ENCODE results near the gene HSPB7.

HSPB7 gene

DNA sequence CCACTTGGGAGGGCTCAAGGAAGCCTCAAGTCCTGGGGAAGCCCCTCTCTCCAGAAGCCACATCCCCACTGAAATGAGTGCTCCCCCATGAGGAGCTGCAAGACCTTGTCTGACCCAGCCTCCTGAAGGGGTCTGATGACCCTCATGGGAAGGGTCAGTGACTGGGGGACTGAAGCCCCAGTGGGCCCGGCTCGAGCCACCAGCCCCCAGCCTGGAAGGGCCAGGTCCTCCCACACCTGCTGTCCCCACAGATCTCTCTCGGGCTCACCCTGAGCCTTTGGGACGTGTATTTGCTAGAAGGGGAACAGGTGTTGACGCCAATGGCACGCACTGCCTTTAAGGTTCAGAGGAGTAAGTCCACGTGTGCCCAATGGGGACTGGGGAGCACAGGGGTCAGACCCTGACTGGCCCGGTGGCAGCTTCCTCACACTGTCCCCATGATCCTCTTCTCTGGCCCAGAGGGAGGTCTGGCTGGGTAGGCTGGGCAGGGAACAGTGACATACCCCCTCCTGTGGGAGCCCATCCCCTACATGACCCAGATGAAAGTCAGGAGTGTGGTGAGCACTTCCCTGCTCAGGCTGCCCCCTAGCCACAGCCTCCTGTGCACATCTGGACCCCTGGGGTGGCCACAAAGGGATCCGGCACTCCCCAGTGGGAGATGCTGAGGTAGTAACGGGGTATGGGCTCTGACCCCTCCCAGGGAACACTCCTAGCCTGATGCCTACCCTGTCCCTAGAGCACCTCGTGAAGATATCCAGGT is 26.2 kb downstream of the HSPB7 start:
- TF ChIP-seq, protein P1, sequence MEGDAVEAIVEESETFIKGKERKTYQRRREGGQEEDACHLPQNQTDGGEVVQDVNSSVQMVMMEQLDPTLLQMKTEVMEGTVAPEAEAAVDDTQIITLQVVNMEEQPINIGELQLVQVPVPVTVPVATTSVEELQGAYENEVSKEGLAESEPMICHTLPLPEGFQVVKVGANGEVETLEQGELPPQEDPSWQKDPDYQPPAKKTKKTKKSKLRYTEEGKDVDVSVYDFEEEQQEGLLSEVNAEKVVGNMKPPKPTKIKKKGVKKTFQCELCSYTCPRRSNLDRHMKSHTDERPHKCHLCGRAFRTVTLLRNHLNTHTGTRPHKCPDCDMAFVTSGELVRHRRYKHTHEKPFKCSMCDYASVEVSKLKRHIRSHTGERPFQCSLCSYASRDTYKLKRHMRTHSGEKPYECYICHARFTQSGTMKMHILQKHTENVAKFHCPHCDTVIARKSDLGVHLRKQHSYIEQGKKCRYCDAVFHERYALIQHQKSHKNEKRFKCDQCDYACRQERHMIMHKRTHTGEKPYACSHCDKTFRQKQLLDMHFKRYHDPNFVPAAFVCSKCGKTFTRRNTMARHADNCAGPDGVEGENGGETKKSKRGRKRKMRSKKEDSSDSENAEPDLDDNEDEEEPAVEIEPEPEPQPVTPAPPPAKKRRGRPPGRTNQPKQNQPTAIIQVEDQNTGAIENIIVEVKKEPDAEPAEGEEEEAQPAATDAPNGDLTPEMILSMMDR (IDR thresholded peaks at IDR 0.05; ENCODE audit: low read length) = no peak
- TF ChIP-seq EZH2 (IDR thresholded peaks at IDR 0.05; ENCODE audit: borderline replicate concordance, low read length) = no peak
- no peaks in the 10 kb centered on the region for H4K20me1 ChIP-seq (ENCODE audit: insufficient read depth, low read length)
- H3K4me1 ChIP-seq (ENCODE audit: insufficient read depth, low read length, severe bottlenecking) = no peaks in the 10 kb centered on the region
- H3K4me2 ChIP-seq (ENCODE audit: low read length) = no peak overlapping the region
- H3K79me2 ChIP-seq (ENCODE audit: insufficient read depth, low read length) = no peaks in the 10 kb centered on the region
- H3K27me3 ChIP-seq (ENCODE audit: insufficient read depth, low read length) = peaks cover 9% of the 10 kb centered on the region; the same call in 1 of the 2 replicates
- H3K9me3 ChIP-seq (ENCODE audit: low read length) = no peaks in the 10 kb centered on the region
- H3K36me3 ChIP-seq (ENCODE audit: insufficient read depth, low read length) = no peaks in the 10 kb centered on the region
- no peak overlapping the region for H3K9ac ChIP-seq (ENCODE audit: low read length)
- H3K4me3 ChIP-seq (ENCODE audit: low read depth, low read length, poor library complexity, severe bottlenecking) = no peak overlapping the region
- H3K27ac ChIP-seq (ENCODE audit: low read depth, low read length, poor library complexity, severe bottlenecking) = no peak overlapping the region
- H3K9me2 ChIP-seq (ENCODE audit: low read depth, low read length) = no peaks in the 10 kb centered on the region
- H3F3A ChIP-seq (ENCODE audit: insufficient read depth, low read length) = no peaks in the 10 kb centered on the region
- no peak overlapping the region for H2AFZ ChIP-seq (ENCODE audit: low read length)

- H4K20me1 ChIP-seq (ENCODE audit: insufficient read depth, low read length) = no peaks in the 10 kb centered on the region
- no peak overlapping the region for H3K9ac ChIP-seq (ENCODE audit: low read length)
- no peaks in the 10 kb centered on the region for H3K9me3 ChIP-seq (ENCODE audit: low read length)
- no peak for TF ChIP-seq EZH2 (IDR thresholded peaks at IDR 0.05; ENCODE audit: borderline replicate concordance, low read length)
- TF ChIP-seq, protein P1 (IDR thresholded peaks at IDR 0.05; ENCODE audit: low read length) = no peak
- peaks cover 9% of the 10 kb centered on the region; the same call in 1 of the 2 replicates for H3K27me3 ChIP-seq (ENCODE audit: insufficient read depth, low read length)
- no peaks in the 10 kb centered on the region for H3F3A ChIP-seq (ENCODE audit: insufficient read depth, low read length)
- no peaks in the 10 kb centered on the region for H3K9me2 ChIP-seq (ENCODE audit: low read depth, low read length)
- H3K4me1 ChIP-seq (ENCODE audit: insufficient read depth, low read length, severe bottlenecking) = no peaks in the 10 kb centered on the region
- H3K4me3 ChIP-seq (ENCODE audit: low read depth, low read length, poor library complexity, severe bottlenecking) = no peak overlapping the region
- no peak overlapping the region for H2AFZ ChIP-seq (ENCODE audit: low read length)
- no peak overlapping the region for H3K27ac ChIP-seq (ENCODE audit: low read depth, low read length, poor library complexity, severe bottlenecking)
- no peaks in the 10 kb centered on the region for H3K79me2 ChIP-seq (ENCODE audit: insufficient read depth, low read length)
- no peak overlapping the region for H3K4me2 ChIP-seq (ENCODE audit: low read length)
- no peaks in the 10 kb centered on the region for H3K36me3 ChIP-seq (ENCODE audit: insufficient read depth, low read length)
Observed at GRCh38 chr1:15989776-15990175, 28.1 kb downstream of the HSPB7 start.

- Histone ChIP-seq H3K27me3 (ENCODE audit: insufficient read depth, low read length) (peaks cover 9% of the 10 kb centered on the region; the same call in 1 of the 2 replicates), H3K4me1 (ENCODE audit: insufficient read depth, low read length, severe bottlenecking) (no peaks in the 10 kb centered on the region), H3K27ac (ENCODE audit: low read depth, low read length, poor library complexity, severe bottlenecking) (no peak overlapping the region), H3K9ac (ENCODE audit: low read length) (no peak overlapping the region), H3K4me2 (ENCODE audit: low read length) (no peak overlapping the region), H3F3A (ENCODE audit: insufficient read depth, low read length) (no peaks in the 10 kb centered on the region), H3K9me3 (ENCODE audit: low read length) (no peaks in the 10 kb centered on the region), H3K4me3 (ENCODE audit: low read depth, low read length, poor library complexity, severe bottlenecking) (no peak overlapping the region), H3K79me2 (ENCODE audit: insufficient read depth, low read length) (no peaks in the 10 kb centered on the region), H4K20me1 (ENCODE audit: insufficient read depth, low read length) (no peaks in the 10 kb centered on the region), H3K9me2 (ENCODE audit: low read depth, low read length) (no peaks in the 10 kb centered on the region), H2AFZ (ENCODE audit: low read length) (no peak overlapping the region), H3K36me3 (ENCODE audit: insufficient read depth, low read length) (no peaks in the 10 kb centered on the region)
- TF ChIP-seq, protein P1 (IDR thresholded peaks at IDR 0.05; ENCODE audit: low read length) = no peak
- TF ChIP-seq EZH2 (IDR thresholded peaks at IDR 0.05; ENCODE audit: borderline replicate concordance, low read length) = no peak
Observed at GRCh38 chr1:15988856-15989736, 28.7 kb downstream of the HSPB7 start.

Data from OCI-LY1 (cell line).